PC-9 (cell line): ENCODE measurements around the gene GPR17. TPM values are rescaled to one million over a fixed set of nuclear protein-coding genes. Genes with fewer than 3 reads are reported as not detected.

ENCODE experiments used
- BruUV-seq: library from RNA; stranded (reverse); fragments of 400-500 nt; replicated peaks from 2 replicates; lab custom pipeline; 2021; lab: Mats Ljungman, UMichigan
- CTCF ChIA-PET: fragments of 300-600 bp; sonication (Branson Sonifier 250); formaldehyde crosslinking; loops from one replicate; lab custom pipeline; 2022; ENCODE audit warnings: antibody characterized with exemption; lab: Charles Lee
- POLR2A ChIA-PET: fragments of 300-600 bp; sonication (Branson Sonifier 250); formaldehyde crosslinking; loops from one replicate; lab custom pipeline; 2022; ENCODE audit warnings: antibody characterized with exemption; ENCODE audit not compliant: unreplicated experiment; lab: Charles Lee
- DNase-seq, 2 experiments: peaks; one replicate each; pipeline versions ENCODE4 v3.0.0 to v3.0.0-alpha.2; 2015 to 2022; ENCODE audit warnings: mixed read lengths in 1 of 2
- H2AFZ ChIP-seq: fragments of 200-600 bp; sonication (generic); 2 replicates; pipeline ENCODE4 v1.8.1; 2017; ENCODE audit warnings: antibody characterized with exemption
- H3F3A ChIP-seq: fragments of 200-600 bp; sonication (generic); 2 replicates; pipeline ENCODE4 v1.8.1; 2017; ENCODE audit warnings: antibody characterized with exemption, mild to moderate bottlenecking, low read depth; ENCODE audit not compliant: insufficient read depth
- H3K27ac ChIP-seq: fragments of 200-600 bp; sonication (generic); 2 replicates; pipeline ENCODE4 v1.6.1; 2016; ENCODE audit warnings: mixed run types
- H3K27me3 ChIP-seq: fragments of 200-600 bp; sonication (generic); 2 replicates; pipeline ENCODE4 v1.6.1; 2016; ENCODE audit warnings: low read depth, mixed run types; ENCODE audit not compliant: insufficient read depth
- H3K36me3 ChIP-seq: fragments of 200-600 bp; sonication (generic); 2 replicates; pipeline ENCODE4 v1.6.1; 2016; ENCODE audit warnings: low read depth, mixed run types
- H3K4me1 ChIP-seq: fragments of 200-600 bp; sonication (generic); replicated peaks from 2 replicates; pipeline ENCODE4 v1.6.1; 2016; ENCODE audit warnings: mixed run types; ENCODE audit not compliant: insufficient read depth
- H3K4me2 ChIP-seq: fragments of 200-600 bp; sonication (generic); 2 replicates; pipeline ENCODE4 v1.6.1; 2017; ENCODE audit warnings: mixed run types
- H3K4me3 ChIP-seq: fragments of 200-600 bp; sonication (generic); 2 replicates; pipeline ENCODE4 v1.6.1; 2016; ENCODE audit warnings: mixed run types
- H3K79me2 ChIP-seq: fragments of 200-600 bp; sonication (generic); 2 replicates; pipeline ENCODE4 v1.6.1; 2017; ENCODE audit warnings: low read depth, mixed run types
- H3K9me2 ChIP-seq: fragments of 200-600 bp; sonication (generic); 2 replicates; pipeline ENCODE4 v1.8.1; 2017; ENCODE audit warnings: mild to moderate bottlenecking; ENCODE audit not compliant: insufficient read depth
- H3K9me3 ChIP-seq: fragments of 200-600 bp; sonication (generic); 2 replicates; pipeline ENCODE4 v1.8.1; 2016; ENCODE audit warnings: low read depth; ENCODE audit not compliant: insufficient read depth
- H4K20me1 ChIP-seq: fragments of 200-600 bp; sonication (generic); 2 replicates; pipeline ENCODE4 v1.8.1; 2017; ENCODE audit not compliant: insufficient read depth
- CTCF ChIP-seq: fragments of 200-600 bp; sonication (generic); conservative IDR thresholded peaks from 2 replicates; pipeline ENCODE4 v1.6.1; 2017; ENCODE audit warnings: mixed run types, antibody characterized with exemption, mild to moderate bottlenecking, moderate library complexity
- EZH2 ChIP-seq: fragments of 200-600 bp; sonication (generic); IDR thresholded peaks from 2 replicates; pipeline ENCODE4 v1.8.0; 2017; ENCODE audit warnings: antibody characterized with exemption, low read depth
- intact Hi-C: fragments of 100-400 bp; cut with micrococcal nuclease; formaldehyde crosslinking; loops from one replicate; pipeline ENCODE4 v1.10.0; 2022; ENCODE audit not compliant: unreplicated experiment
- total RNA-seq: library from RNA; stranded (reverse); gene quantifications from 2 replicates; pipeline ENCODE4 v1.2.3, GENCODE V29; 2021

Gene GPR17
- total RNA-seq, 1 experiment from 2014 or later: not detected

- ChIA-PET POLR2A (no interaction called here), CTCF (no interaction called here)
- H3K79me2 ChIP-seq: no peaks in the 10 kb centered on the region
- H4K20me1 ChIP-seq: no peaks in the 10 kb centered on the region
- peaks cover 86% of the 10 kb centered on the region for H3K27me3 ChIP-seq
- H3F3A ChIP-seq: no peaks in the 10 kb centered on the region
- intact Hi-C loops: no loop called here
- no peaks in the 10 kb centered on the region for H3K4me1 ChIP-seq
- DNase-seq: no peak
- H3K4me3 ChIP-seq: no peak overlapping the region
- TF ChIP-seq CTCF (no peak), EZH2 (no peak)
- no peak overlapping the region for H3K4me2 ChIP-seq
- BruUV-seq: no TSS peak
- H2AFZ ChIP-seq: no peak overlapping the region
- no peak overlapping the region for H3K27ac ChIP-seq
- H3K36me3 ChIP-seq: no peaks in the 10 kb centered on the region
- no peaks in the 10 kb centered on the region for H3K9me3 ChIP-seq
- H3K9me2 ChIP-seq: no peaks in the 10 kb centered on the region
Observed at GRCh38 chr2:127670055-127670956, 24.4 kb downstream of the GPR17 start.

- Histone ChIP-seq H3K9me2 (no peaks in the 10 kb centered on the region), H3K4me3 (no peak overlapping the region), H3K9me3 (no peaks in the 10 kb centered on the region), H3K36me3 (no peaks in the 10 kb centered on the region), H3F3A (no peaks in the 10 kb centered on the region; the same call in 1 of the 2 replicates), H3K4me2 (no peak overlapping the region), H3K27me3 (peaks cover 87% of the 10 kb centered on the region), H3K4me1 (no peaks in the 10 kb centered on the region), H3K27ac (no peak overlapping the region), H2AFZ (no peak overlapping the region), H3K79me2 (no peaks in the 10 kb centered on the region), H4K20me1 (no peaks in the 10 kb centered on the region)
- ChIA-PET CTCF (no interaction called here), POLR2A (no interaction called here)
- TF ChIP-seq CTCF (no peak), EZH2 (no peak)
- no peak for DNase-seq
- BruUV-seq: no TSS peak
- intact Hi-C loops: no loop called here
Observed at GRCh38 chr2:127670957-127671290, 25.0 kb downstream of the GPR17 start.

GRCh38 chr2:127671557-127672302 is 25.8 kb downstream of the GPR17 start:
- CTCF ChIA-PET: interaction anchor here (0.8 kb wide), 1 partner anchor 24 kb away, joined by 3 read pairs; no protein-coding TSS in a partner anchor
- H2AFZ ChIP-seq: no peak overlapping the region

More at GRCh38 chr2:127671557-127672302, 25.8 kb downstream of the GPR17 start:
- no peak for DNase-seq
- TF ChIP-seq CTCF: no peak
- no peak for TF ChIP-seq EZH2
- no peaks in the 10 kb centered on the region for H4K20me1 ChIP-seq
- no peaks in the 10 kb centered on the region; the same call in 1 of the 2 replicates for H3F3A ChIP-seq
- POLR2A ChIA-PET: no interaction called here
- H3K27me3 ChIP-seq: peaks cover 87% of the 10 kb centered on the region
- no peak overlapping the region for H3K4me2 ChIP-seq
- BruUV-seq: no TSS peak
- H3K27ac ChIP-seq: no peak overlapping the region
- no peaks in the 10 kb centered on the region for H3K36me3 ChIP-seq
- no peaks in the 10 kb centered on the region for H3K9me3 ChIP-seq
- no peaks in the 10 kb centered on the region for H3K9me2 ChIP-seq
- intact Hi-C loops: loop anchor here (1.0 kb wide), 1 partner anchor 50 kb away; no protein-coding TSS in a partner anchor
- H3K4me3 ChIP-seq: no peak overlapping the region
- H3K79me2 ChIP-seq: no peaks in the 10 kb centered on the region
- H3K4me1 ChIP-seq: no peaks in the 10 kb centered on the region
